Left ventricle myocardium inferior (tissue), 1 donor: ENCODE data around the gene CALML4. TPM values are rescaled to one million over a fixed set of nuclear protein-coding genes. Genes with fewer than 3 reads are reported as not detected.
A peak's percentile ranks its signal among the peaks of the same experiment; 100 is the strongest.

Experiments
- DNase-seq: peaks from one replicate; pipeline ENCODE4 v3.0.0-alpha.2; 2020
- H3K27ac ChIP-seq: fragments of 200-600 bp; replicated peaks from 2 replicates; pipeline ENCODE4 v1.8.0; 2021
- H3K27me3 ChIP-seq: fragments of 200-600 bp; 2 replicates; pipeline ENCODE4 v1.8.0; 2021; ENCODE audit warnings: low read depth
- H3K36me3 ChIP-seq: fragments of 200-600 bp; 2 replicates; pipeline ENCODE4 v1.8.0; 2021
- H3K4me1 ChIP-seq: fragments of 200-600 bp; 2 replicates; pipeline ENCODE4 v1.8.0; 2021
- H3K4me3 ChIP-seq: fragments of 200-600 bp; 2 replicates; pipeline ENCODE4 v1.8.0; 2021; ENCODE audit warnings: mild to moderate bottlenecking, moderate library complexity
- H3K9me3 ChIP-seq: fragments of 200-600 bp; replicated peaks from 2 replicates; pipeline ENCODE4 v1.8.0; 2021
- CTCF ChIP-seq: fragments of 200-600 bp; IDR thresholded peaks from 2 replicates; pipeline ENCODE4 v1.8.0; 2021; ENCODE audit warnings: antibody characterized with exemption, mild to moderate bottlenecking, borderline replicate concordance
- intact Hi-C: fragments of 100-400 bp; cut with micrococcal nuclease; formaldehyde crosslinking; loops from one replicate; pipeline ENCODE4 v1.11.0; 2022
- total RNA-seq: library from RNA; stranded (reverse); fragmentation: NEBNext Ultra II Directional; extraction: Animal tissue kit (Norgen Biotek cat#: 25700); gene quantifications from one replicate; pipeline ENCODE4 v1.2.1, GENCODE V29; 2021
- donor health status: DM: no; HTN: yes; CAD: no; lungs with severe emphysema.

The CALML4 gene
- total RNA-seq, 1 donor from 2014 or later = 0.91 TPM

DNA sequence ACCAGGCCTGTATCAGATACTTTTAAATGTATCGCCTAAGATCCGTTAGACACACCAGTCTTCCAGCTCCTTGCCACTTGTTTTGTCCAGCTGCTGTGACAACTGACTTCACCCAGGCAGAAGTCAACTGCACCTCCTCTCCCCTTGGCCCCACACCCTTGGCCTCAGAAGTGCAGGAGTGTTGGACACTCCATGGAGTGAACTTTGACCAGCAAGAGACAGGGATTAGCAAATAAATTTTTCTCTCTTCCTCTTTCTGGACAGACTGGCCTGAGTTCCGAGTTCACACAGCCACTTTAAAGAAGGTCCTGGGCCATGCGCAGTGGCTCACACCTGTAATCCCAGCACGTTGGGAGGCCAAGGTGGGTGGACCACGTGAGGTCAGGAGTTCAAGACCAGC is 27.3 kb upstream of the CALML4 start:
- no peaks in the 10 kb centered on the region for H3K36me3 ChIP-seq
- no peaks in the 10 kb centered on the region for H3K27me3 ChIP-seq
- H3K27ac ChIP-seq = no peak overlapping the region
- H3K9me3 ChIP-seq = no peaks in the 10 kb centered on the region
- TF ChIP-seq CTCF = no peak
- no peak for DNase-seq
- intact Hi-C loops = no loop called here
- no peak overlapping the region for H3K4me3 ChIP-seq
- peaks cover 26% of the 10 kb centered on the region for H3K4me1 ChIP-seq

- Histone ChIP-seq H3K27me3 (no peaks in the 10 kb centered on the region), H3K27ac (no peak overlapping the region), H3K36me3 (no peaks in the 10 kb centered on the region), H3K4me1 (peaks cover 26% of the 10 kb centered on the region), H3K9me3 (no peaks in the 10 kb centered on the region), H3K4me3 (no peak overlapping the region)
- TF ChIP-seq CTCF = no peak
- intact Hi-C loops = no loop called here
- DNase-seq = no peak
Observed at GRCh38 chr15:68231102-68231818, 26.1 kb upstream of the CALML4 start.

DNA sequence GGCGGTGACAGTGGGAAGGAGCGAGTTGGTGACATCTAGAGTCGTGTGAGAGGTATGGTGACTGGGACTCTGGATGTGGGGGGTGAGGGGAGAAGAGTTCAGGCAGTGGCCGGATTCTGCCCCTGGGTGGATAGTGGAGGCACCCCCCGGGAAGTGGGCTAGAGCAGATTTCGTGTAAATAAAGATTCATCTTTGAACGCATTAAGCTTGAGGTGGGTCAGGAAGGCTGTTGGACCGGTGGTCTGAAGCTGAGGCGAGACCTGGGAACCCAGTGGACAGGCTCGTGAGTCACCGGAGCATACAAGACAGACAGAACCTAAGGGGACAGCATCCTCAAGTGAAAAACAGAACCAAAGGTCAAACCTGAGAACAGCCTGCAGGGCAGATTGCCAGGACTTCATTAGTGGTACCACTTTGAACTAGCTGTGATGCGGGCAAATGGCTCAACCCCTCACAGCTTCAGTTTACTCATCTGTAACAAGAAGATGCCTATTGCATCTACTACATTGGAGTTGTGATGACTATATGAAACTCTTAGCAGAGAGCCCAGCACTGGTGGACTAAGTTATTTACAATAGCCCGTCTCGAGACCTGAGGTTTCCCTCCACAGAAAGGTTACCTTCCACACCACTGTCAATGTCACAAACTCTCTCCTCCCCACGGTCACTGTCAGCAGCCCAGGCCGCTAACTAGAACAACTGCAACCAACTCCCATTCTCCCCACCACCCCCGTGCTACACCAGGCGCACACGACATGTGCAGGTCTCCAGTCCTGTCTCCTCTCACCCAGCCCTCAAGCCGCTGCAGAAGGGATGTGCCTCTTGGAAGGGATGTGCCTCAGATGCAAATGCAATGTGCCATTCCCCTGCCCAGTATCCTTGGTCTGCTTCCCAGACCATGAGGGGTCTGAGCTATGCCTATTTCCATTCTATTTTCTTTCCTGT is 25.3 kb upstream of the CALML4 start:
- Histone ChIP-seq H3K27me3 (no peaks in the 10 kb centered on the region), H3K4me1 (peaks cover 26% of the 10 kb centered on the region), H3K36me3 (no peaks in the 10 kb centered on the region), H3K9me3 (no peaks in the 10 kb centered on the region), H3K27ac (peak overlapping the region; percentile 88), H3K4me3 (peak overlapping the region; percentile 93)
- no peak for TF ChIP-seq CTCF
- intact Hi-C loops = no loop called here
- no peak for DNase-seq

DNA sequence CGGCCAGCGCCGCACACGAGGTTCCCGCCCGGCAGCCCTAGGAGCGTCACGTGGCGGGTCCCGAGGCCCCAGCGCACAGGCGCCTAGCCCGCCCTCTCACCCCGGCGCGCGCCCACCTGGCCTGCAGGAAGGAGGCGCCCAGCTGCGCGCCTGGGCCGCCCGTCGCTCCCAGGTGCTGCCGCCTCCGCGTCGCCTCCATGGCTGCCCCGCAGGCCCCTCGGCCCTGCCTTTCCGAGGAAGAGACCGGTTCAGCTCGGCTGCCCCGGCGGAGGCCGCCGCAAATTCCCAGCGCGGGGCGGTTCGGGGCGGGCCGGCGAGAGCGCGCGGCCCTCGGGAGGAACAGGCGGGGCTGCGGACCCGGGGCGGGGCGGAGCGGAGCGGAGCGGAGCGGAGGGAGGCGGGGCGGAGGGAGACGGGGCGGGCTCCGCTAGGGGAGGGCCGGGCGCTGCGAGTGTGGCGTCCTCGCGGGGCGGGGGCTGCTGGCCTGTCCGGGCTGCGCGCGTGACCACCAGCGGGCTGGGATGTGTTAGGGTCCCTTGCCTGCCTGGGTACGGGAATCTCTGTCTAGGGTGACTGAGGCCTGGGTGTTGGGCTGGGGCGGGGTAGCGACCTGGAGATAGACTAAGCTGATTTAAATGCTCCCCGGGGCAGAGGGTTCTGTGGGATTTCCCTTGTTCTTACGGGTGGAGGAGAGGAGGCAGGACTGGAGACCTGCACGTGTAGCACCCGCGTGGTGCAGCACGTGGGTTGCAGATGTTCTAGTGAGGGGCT is 24.4 kb upstream of the CALML4 start, which contains the start of gene CLN6:
Gene CLN6, minus strand, starts transcription at position 343 of the 771 bp plus-strand sequence. Its CDS starts 144 bp downstream, at position 199.
- DNase-seq = peak; percentile 85
- intact Hi-C loops = no loop called here
- Histone ChIP-seq H3K9me3 (no peaks in the 10 kb centered on the region), H3K27ac (peak within 1 kb of the TSS; percentile 88), H3K4me3 (peak within 1 kb of the TSS; percentile 93), H3K36me3 (no peaks in the 10 kb centered on the region), H3K4me1 (peaks cover 26% of the 10 kb centered on the region), H3K27me3 (no peaks in the 10 kb centered on the region)
- no peak for TF ChIP-seq CTCF

DNA sequence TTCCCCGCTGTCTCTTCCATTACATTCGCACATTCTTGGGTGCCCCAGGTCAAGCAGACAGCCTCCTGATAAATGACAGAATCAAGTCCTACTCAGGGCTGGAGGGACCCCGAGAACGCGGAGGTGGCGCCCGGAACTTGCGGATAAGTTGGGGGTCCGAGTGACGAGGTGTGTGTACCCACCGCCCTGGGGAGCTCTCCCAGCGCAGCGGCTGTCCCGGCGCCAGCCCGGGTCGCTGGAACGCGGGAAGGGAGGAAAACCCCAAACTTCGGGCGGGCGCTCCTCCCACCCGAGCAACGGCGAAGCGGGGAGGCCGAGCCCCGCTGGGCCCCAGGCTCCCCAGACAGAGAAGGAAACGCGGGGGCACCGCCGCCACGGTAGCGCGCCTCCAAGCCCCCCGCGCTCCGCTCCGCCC is 23.8 kb upstream of the CALML4 start:
- no peak for TF ChIP-seq CTCF
- H3K4me3 ChIP-seq = peak overlapping the region; percentile 93
- intact Hi-C loops = no loop called here
- H3K9me3 ChIP-seq = no peaks in the 10 kb centered on the region
- H3K27me3 ChIP-seq = no peaks in the 10 kb centered on the region
- peak overlapping the region; percentile 88 for H3K27ac ChIP-seq
- DNase-seq = no peak
- peaks cover 26% of the 10 kb centered on the region for H3K4me1 ChIP-seq
- no peaks in the 10 kb centered on the region for H3K36me3 ChIP-seq
